GM19240 (cell line): Measurements from ENCODE around the gene BIRC5.

ENCODE experiments used
- DNase-seq: peaks from one replicate; pipeline ENCODE4 v3.0.0; 2011; ENCODE audit warnings: low spot score; ENCODE audit not compliant: insufficient read length

BIRC5 gene

GRCh38 chr17:78183916-78184315 lies 30.1 kb upstream of the BIRC5 start:
- no peak for DNase-seq

- DNase-seq, result no peak
Measured at GRCh38 chr17:78184351-78184750, 29.7 kb upstream of the BIRC5 start.

GRCh38 chr17:78184868-78185267 lies 29.2 kb upstream of the BIRC5 start:
- DNase-seq, result no peak

GRCh38 chr17:78185981-78186691 lies 27.9 kb upstream of the BIRC5 start:
- no peak for DNase-seq

GRCh38 chr17:78186692-78187595 lies 27.1 kb upstream of the BIRC5 start, which contains the start of the genes AFMID and TK1:
Gene AFMID, plus strand, starts transcription at chr17:78187362. Its CDS starts 9 bp downstream, at chr17:78187371.
Gene TK1, minus strand, starts transcription at chr17:78187052. Its CDS starts 58 bp downstream, at chr17:78186994.
- DNase-seq, result peak; percentile 98

GRCh38 chr17:78196716-78197115 lies 17.3 kb upstream of the BIRC5 start:
- no peak for DNase-seq

- DNase-seq, result no peak
Measured at GRCh38 chr17:78197147-78197832, 16.8 kb upstream of the BIRC5 start.

GRCh38 chr17:78200451-78200850 lies 13.6 kb upstream of the BIRC5 start:
- no peak for DNase-seq

- DNase-seq, result no peak
Measured at GRCh38 chr17:78202666-78203065, 11.4 kb upstream of the BIRC5 start.

- DNase-seq, result no peak
Measured at GRCh38 chr17:78204387-78205123, 9.5 kb upstream of the BIRC5 start.

GRCh38 chr17:78205124-78205775 lies 8.8 kb upstream of the BIRC5 start:
- no peak for DNase-seq

- DNase-seq, result no peak
Measured at GRCh38 chr17:78206298-78206697, 7.8 kb upstream of the BIRC5 start.

GRCh38 chr17:78208486-78208885 lies 5.6 kb upstream of the BIRC5 start:
- DNase-seq, result no peak

- DNase-seq, result no peak
Measured at GRCh38 chr17:78210111-78210510, 3.9 kb upstream of the BIRC5 start.

- no peak for DNase-seq
Measured at GRCh38 chr17:78211032-78211431, 3.0 kb upstream of the BIRC5 start.

GRCh38 chr17:78214706-78215061 lies 631 bp downstream of the BIRC5 start:
- DNase-seq, result no peak

GRCh38 chr17:78219396-78220150 lies 5.5 kb downstream of the BIRC5 start:
- DNase-seq, result no peak

- no peak for DNase-seq
Measured at GRCh38 chr17:78223061-78223460, 9.0 kb downstream of the BIRC5 start.

GRCh38 chr17:78223765-78224164 lies 9.7 kb downstream of the BIRC5 start:
- no peak for DNase-seq
